ENCODE results near the gene LRTM1. TPM values are rescaled to one million over a fixed set of nuclear protein-coding genes. Genes with fewer than 3 reads are reported as not detected.

Gene LRTM1
- polyA plus RNA-seq, 2 of the 4 experiments (the other 2 are of a cell fraction), result not detected

DNA sequence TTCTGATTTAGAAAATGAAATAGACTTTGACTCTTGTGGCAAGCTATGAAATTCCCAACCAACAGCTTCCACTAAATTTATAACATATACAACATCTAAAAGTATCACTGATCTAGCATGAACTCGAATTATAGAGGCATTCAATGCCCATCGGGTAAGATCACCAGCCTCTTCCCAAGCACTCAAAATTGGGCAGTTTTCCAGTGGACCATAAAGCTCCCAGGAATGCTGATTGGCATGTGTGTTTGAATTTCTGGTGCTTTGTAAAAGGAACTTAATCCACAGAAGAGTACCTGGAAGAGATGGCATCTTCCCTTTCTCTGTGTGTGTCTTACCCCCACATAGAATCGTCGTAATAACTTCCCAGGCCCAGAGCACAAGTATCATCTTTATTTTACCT is 10.0 kb downstream of the LRTM1 start:
- ATAC-seq (no peak), DNase-seq (ENCODE audit: low read depth in 1 of 2, low spot score in 1 of 2) (no peak), FAIRE-seq (no peak)
- no peak overlapping the region for H3K4me2 ChIP-seq
- H3K27ac ChIP-seq, result no peak overlapping the region
- H3K9me3 ChIP-seq, result no peaks in the 10 kb centered on the region
- POLR2A ChIA-PET, result no interaction called here
- 48% methylated on average over 4 of the region's 4 CpGs for WGBS (ENCODE audit: missing lambda C conversion rate)
- H3K4me3 ChIP-seq, result no peak overlapping the region
- TF ChIP-seq BHLHE40 (IDR thresholded peaks at IDR 0.05; ENCODE audit: low read depth, low read length), result no peak
- CTCF ChIA-PET, result interaction anchor here (1.2 kb wide), 1 partner anchor 42 kb away, joined by 3 read pairs; no protein-coding TSS in a partner anchor
- no peaks in the 10 kb centered on the region for H3K4me1 ChIP-seq

DNA sequence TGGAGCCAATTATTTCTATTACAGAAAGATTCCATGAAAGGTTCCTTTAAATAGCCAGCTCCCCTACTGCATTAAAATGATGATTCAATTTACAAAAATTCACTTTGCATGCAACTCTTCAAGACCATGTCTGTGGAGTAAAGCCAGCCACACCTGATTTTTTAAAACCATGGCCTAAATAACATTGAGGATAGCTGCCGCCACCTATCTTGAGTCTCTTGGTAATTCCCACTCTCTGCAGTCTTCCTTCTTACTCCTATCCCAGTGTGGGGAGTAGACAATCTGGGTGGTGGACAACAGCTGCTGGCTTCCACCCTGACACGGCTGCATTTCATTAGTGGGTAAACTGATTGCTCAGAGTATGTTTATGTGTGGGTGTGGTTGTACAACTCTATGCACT is 10.7 kb downstream of the LRTM1 start:
- DNase-seq (ENCODE audit: low read depth in 1 of 2, low spot score in 1 of 2), result no peak
- WGBS (ENCODE audit: missing lambda C conversion rate), result 46% methylated on average over 2 of the region's 2 CpGs
- H3K27ac ChIP-seq, result no peak overlapping the region
- no peaks in the 10 kb centered on the region for H3K4me1 ChIP-seq
- no peak overlapping the region for H3K4me2 ChIP-seq
- POLR2A ChIA-PET, result no interaction called here
- H3K9me3 ChIP-seq, result no peaks in the 10 kb centered on the region
- ATAC-seq, result no peak
- TF ChIP-seq RCOR1 (IDR thresholded peaks at IDR 0.05; ENCODE audit: low read depth, low read length), result no peak
- no peak for TF ChIP-seq CHD2 (IDR thresholded peaks at IDR 0.05; ENCODE audit: low read length, partially characterized antibody)
- TF ChIP-seq EHMT2 (IDR thresholded peaks at IDR 0.05; ENCODE audit: low read depth), result no peak
- no peak for TF ChIP-seq ZNF302 (CRISPR knock-in tag; IDR thresholded peaks at IDR 0.05)
- TF ChIP-seq, protein P1, sequence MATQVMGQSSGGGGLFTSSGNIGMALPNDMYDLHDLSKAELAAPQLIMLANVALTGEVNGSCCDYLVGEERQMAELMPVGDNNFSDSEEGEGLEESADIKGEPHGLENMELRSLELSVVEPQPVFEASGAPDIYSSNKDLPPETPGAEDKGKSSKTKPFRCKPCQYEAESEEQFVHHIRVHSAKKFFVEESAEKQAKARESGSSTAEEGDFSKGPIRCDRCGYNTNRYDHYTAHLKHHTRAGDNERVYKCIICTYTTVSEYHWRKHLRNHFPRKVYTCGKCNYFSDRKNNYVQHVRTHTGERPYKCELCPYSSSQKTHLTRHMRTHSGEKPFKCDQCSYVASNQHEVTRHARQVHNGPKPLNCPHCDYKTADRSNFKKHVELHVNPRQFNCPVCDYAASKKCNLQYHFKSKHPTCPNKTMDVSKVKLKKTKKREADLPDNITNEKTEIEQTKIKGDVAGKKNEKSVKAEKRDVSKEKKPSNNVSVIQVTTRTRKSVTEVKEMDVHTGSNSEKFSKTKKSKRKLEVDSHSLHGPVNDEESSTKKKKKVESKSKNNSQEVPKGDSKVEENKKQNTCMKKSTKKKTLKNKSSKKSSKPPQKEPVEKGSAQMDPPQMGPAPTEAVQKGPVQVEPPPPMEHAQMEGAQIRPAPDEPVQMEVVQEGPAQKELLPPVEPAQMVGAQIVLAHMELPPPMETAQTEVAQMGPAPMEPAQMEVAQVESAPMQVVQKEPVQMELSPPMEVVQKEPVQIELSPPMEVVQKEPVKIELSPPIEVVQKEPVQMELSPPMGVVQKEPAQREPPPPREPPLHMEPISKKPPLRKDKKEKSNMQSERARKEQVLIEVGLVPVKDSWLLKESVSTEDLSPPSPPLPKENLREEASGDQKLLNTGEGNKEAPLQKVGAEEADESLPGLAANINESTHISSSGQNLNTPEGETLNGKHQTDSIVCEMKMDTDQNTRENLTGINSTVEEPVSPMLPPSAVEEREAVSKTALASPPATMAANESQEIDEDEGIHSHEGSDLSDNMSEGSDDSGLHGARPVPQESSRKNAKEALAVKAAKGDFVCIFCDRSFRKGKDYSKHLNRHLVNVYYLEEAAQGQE (IDR thresholded peaks at IDR 0.05), result no peak
- TF ChIP-seq, protein P2, sequence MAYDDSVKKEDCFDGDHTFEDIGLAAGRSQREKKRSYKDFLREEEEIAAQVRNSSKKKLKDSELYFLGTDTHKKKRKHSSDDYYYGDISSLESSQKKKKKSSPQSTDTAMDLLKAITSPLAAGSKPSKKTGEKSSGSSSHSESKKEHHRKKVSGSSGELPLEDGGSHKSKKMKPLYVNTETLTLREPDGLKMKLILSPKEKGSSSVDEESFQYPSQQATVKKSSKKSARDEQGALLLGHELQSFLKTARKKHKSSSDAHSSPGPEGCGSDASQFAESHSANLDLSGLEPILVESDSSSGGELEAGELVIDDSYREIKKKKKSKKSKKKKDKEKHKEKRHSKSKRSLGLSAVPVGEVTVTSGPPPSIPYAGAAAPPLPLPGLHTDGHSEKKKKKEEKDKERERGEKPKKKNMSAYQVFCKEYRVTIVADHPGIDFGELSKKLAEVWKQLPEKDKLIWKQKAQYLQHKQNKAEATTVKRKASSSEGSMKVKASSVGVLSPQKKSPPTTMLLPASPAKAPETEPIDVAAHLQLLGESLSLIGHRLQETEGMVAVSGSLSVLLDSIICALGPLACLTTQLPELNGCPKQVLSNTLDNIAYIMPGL (CRISPR knock-in tag; IDR thresholded peaks at IDR 0.05; ENCODE audit: borderline replicate concordance), result no peak
- TF ChIP-seq, protein P3, sequence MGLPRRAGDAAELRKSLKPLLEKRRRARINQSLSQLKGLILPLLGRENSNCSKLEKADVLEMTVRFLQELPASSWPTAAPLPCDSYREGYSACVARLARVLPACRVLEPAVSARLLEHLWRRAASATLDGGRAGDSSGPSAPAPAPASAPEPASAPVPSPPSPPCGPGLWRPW (IDR thresholded peaks at IDR 0.05), result no peak
- no peak for TF ChIP-seq TP53 (CRISPR knock-in tag; IDR thresholded peaks at IDR 0.05)
- no peak for TF ChIP-seq BHLHE40 (IDR thresholded peaks at IDR 0.05; ENCODE audit: low read depth, low read length)
- TF ChIP-seq ZSCAN20 (CRISPR knock-in tag; IDR thresholded peaks at IDR 0.05), result no peak
- TF ChIP-seq, protein P4, sequence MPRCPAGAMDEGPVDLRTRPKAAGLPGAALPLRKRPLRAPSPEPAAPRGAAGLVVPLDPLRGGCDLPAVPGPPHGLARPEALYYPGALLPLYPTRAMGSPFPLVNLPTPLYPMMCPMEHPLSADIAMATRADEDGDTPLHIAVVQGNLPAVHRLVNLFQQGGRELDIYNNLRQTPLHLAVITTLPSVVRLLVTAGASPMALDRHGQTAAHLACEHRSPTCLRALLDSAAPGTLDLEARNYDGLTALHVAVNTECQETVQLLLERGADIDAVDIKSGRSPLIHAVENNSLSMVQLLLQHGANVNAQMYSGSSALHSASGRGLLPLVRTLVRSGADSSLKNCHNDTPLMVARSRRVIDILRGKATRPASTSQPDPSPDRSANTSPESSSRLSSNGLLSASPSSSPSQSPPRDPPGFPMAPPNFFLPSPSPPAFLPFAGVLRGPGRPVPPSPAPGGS (IDR thresholded peaks at IDR 0.05), result no peak
- FAIRE-seq, result no peak
- no peak overlapping the region for H3K4me3 ChIP-seq
- CTCF ChIA-PET, result interaction anchor here (1.2 kb wide), 1 partner anchor 41 kb away, joined by 3 read pairs; no protein-coding TSS in a partner anchor

DNA sequence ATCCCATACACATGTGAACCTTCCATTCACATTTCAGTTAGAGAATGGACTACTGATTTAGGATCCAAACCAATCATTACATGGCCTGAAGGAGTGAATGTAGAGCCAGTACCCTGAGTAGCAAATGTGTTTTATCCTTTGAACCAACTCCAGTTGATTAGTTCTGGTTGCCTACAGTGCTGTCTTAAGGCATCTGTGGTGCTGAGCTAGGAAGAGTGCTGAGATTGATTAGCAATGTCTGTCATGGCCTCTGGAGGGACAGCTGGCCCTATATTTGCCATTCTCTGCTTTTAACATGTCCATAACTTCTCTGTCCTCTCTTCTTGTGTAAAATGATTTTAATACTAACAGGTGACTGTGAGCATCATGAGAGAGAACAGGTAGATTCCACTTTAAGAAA is 11.1 kb downstream of the LRTM1 start:
- ATAC-seq, result no peak
- POLR2A ChIA-PET, result no interaction called here
- no peak overlapping the region for H3K27ac ChIP-seq
- CTCF ChIA-PET, result interaction anchor here (1.2 kb wide), 1 partner anchor 41 kb away, joined by 3 read pairs; no protein-coding TSS in a partner anchor
- no peaks in the 10 kb centered on the region for H3K4me1 ChIP-seq
- H3K4me3 ChIP-seq, result no peak overlapping the region
- no peak overlapping the region for H3K4me2 ChIP-seq
- DNase-seq (ENCODE audit: low read depth in 1 of 2, low spot score in 1 of 2), result no peak
- no peak for FAIRE-seq
- no peaks in the 10 kb centered on the region for H3K9me3 ChIP-seq
- TF ChIP-seq, protein P5, sequence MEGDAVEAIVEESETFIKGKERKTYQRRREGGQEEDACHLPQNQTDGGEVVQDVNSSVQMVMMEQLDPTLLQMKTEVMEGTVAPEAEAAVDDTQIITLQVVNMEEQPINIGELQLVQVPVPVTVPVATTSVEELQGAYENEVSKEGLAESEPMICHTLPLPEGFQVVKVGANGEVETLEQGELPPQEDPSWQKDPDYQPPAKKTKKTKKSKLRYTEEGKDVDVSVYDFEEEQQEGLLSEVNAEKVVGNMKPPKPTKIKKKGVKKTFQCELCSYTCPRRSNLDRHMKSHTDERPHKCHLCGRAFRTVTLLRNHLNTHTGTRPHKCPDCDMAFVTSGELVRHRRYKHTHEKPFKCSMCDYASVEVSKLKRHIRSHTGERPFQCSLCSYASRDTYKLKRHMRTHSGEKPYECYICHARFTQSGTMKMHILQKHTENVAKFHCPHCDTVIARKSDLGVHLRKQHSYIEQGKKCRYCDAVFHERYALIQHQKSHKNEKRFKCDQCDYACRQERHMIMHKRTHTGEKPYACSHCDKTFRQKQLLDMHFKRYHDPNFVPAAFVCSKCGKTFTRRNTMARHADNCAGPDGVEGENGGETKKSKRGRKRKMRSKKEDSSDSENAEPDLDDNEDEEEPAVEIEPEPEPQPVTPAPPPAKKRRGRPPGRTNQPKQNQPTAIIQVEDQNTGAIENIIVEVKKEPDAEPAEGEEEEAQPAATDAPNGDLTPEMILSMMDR (IDR thresholded peaks at IDR 0.05), result no peak
- TF ChIP-seq FOXS1 (CRISPR knock-in tag; IDR thresholded peaks at IDR 0.05) (no peak), POLR2AphosphoS2 (conservative IDR thresholded peaks at IDR 0.05; ENCODE audit: low read length) (no peak), CEBPB (IDR thresholded peaks at IDR 0.05) (no peak), JUNB (IDR thresholded peaks at IDR 0.05) (no peak), FOSL2 (IDR thresholded peaks at IDR 0.05) (no peak), FOSL2 (CRISPR knock-in tag; IDR thresholded peaks at IDR 0.05) (no peak), ZFP36 (IDR thresholded peaks at IDR 0.05; ENCODE audit: borderline replicate concordance, partially characterized antibody) (no peak), SREBF2 (IDR thresholded peaks at IDR 0.05) (no peak), NFE2L2 (conservative IDR thresholded peaks at IDR 0.05; ENCODE audit: low read length) (no peak), HEYL (CRISPR knock-in tag; IDR thresholded peaks at IDR 0.05) (no peak), ESRRA (IDR thresholded peaks at IDR 0.05; ENCODE audit: borderline replicate concordance, low read length) (no peak)
- TF ChIP-seq, protein P6, sequence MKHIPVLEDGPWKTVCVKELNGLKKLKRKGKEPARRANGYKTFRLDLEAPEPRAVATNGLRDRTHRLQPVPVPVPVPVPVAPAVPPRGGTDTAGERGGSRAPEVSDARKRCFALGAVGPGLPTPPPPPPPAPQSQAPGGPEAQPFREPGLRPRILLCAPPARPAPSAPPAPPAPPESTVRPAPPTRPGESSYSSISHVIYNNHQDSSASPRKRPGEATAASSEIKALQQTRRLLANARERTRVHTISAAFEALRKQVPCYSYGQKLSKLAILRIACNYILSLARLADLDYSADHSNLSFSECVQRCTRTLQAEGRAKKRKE (CRISPR knock-in tag; IDR thresholded peaks at IDR 0.05; ENCODE audit: low read depth), result no peak
- TF ChIP-seq, protein P4 (IDR thresholded peaks at IDR 0.05), result no peak

All from A549 (cell line).